COLO829 (cell line): ENCODE results near the gene SCN8A.

ENCODE experiments used
- DNase-seq: peaks from one replicate; pipeline ENCODE4 v3.0.0; 2012; ENCODE audit warnings: low spot score

The SCN8A gene

DNA sequence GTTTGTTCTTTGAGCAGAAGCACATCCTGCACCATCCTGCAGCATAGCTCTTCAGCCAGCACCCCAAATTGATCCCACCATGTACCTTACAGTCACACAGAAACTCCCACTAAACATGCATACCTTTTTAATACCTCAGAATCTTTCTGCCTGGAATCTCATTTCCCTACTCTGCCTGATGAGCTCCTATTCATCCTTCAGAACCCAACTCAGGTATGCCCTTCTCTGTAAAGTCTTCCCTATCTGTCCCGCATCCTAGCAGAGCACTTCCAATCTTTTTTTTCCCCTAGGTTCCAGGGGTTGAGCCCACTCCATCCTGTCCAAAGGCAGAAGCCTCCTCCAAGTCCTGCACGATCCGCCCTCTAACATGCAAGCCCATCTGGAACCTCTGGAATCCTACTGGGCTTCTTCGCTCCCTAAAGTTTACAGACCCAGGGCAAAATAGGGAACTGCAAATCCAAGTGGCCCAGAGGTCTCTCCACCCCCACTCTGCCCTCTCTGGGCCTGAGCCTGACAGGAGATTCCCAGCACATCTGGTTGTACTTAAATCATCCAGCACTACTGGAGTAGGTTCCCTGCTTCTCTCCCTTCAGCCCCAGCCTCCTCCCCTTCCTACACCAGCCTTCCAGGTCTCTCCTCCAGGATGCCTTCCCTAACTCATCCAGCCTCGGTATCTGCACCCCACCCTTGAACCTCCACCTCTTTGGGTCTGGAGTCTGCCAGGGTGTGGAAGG lies 261.5 kb downstream of the SCN8A start:
- no peak for DNase-seq

DNA sequence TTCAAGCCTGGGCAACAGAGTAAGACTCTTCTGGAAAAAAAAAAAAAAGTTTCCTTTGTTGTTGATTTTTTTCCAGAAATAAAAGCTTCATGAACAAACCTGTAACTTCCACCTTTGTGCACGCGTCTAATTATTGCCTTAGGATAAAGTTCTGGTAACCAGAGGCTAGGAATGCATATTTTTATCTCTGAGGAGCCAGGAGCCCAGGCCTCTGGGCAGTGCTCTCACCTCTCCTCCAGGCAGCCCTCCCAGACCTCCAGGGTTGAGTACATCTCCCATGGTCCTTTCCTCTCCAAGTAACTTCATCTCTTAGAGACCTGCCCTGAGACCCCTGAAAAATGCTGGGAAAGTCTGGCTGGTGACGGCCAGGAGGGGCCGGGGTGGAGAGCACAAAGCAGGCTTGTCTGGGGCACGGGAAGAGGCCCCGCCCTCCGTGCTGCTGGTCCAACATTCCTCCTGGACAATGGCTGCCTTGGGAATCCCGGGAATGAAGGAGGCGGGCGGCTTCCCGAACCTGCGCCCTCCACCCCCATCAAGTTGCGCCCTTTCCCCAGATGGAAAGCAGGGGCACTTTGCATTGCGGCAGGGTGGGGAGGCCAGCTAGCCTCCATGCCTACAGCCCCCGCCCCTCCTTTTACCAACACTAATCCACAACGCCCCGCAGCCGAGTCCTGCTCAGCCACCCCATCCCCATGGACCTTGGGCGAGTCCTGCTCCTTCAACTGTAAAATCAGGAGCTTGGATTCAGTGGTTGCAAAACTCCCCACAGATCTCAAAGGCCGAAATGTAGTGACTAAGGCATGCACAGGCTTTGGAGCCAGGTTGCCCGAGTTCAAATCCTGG lies 264.8 kb downstream of the SCN8A start:
- DNase-seq, result peak; percentile 85

DNA sequence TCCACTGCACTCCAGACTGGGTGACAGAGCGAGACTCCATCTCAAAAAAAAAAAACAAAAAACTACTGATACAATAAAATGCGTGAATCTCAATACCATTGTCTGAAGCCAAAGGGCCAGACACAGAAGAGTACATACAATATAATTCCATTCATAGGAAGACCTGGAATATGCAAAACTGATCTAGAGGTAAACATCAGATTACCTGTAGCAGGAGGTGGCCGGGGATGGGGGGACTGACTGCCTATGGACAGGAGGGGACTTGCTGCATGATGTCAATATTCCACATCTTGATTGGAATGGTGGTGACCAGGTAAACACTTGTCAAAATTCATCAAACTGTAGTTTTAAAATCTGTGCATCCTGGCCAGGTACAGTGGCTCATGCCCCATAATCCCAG lies 270.0 kb downstream of the SCN8A start:
- no peak for DNase-seq
